ENCODE results near the gene COL19A1. TPM values are rescaled to one million over a fixed set of nuclear protein-coding genes. Genes with fewer than 3 reads are reported as not detected.

Gene COL19A1
- total RNA-seq, 2 donors from 2014 or later, result 1.4 to 1.5 TPM

DNA sequence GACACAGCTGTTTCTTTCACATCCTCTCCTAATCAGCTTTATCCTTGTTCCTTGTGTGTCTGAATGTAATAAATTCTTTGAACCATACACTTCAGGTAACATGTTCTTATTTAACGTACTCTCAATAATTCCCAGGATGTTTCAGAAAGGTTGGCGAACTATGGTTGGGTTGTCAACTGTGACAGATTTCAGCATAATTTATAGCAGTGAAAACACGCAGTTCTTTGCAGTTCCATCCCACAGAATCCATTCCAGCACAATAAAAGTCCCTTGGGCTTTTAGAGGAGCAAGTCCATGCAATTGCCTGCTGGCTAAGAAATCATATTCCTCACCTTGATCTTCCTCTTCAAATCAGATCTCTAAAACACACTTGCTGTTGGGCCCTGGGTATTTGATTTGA, 317.2 kb downstream of the COL19A1 start:
- no peak for DNase-seq
- no peaks in the 10 kb centered on the region for H3K4me1 ChIP-seq (ENCODE audit: control insufficient read depth, insufficient read depth, low read length)
- no peak overlapping the region for H3K9ac ChIP-seq (ENCODE audit: extremely low read depth, low read length, poor library complexity, severe bottlenecking)
- TF ChIP-seq, protein P1, sequence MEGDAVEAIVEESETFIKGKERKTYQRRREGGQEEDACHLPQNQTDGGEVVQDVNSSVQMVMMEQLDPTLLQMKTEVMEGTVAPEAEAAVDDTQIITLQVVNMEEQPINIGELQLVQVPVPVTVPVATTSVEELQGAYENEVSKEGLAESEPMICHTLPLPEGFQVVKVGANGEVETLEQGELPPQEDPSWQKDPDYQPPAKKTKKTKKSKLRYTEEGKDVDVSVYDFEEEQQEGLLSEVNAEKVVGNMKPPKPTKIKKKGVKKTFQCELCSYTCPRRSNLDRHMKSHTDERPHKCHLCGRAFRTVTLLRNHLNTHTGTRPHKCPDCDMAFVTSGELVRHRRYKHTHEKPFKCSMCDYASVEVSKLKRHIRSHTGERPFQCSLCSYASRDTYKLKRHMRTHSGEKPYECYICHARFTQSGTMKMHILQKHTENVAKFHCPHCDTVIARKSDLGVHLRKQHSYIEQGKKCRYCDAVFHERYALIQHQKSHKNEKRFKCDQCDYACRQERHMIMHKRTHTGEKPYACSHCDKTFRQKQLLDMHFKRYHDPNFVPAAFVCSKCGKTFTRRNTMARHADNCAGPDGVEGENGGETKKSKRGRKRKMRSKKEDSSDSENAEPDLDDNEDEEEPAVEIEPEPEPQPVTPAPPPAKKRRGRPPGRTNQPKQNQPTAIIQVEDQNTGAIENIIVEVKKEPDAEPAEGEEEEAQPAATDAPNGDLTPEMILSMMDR (conservative IDR thresholded peaks at IDR 0.05), result no peak
- H3K36me3 Mint-ChIP-seq (ENCODE audit: low read depth), result no peaks in the 10 kb centered on the region
- H3K4me3 ChIP-seq (ENCODE audit: low read length), result no peak overlapping the region
- no peak overlapping the region for H3K4me3 Mint-ChIP-seq
- H3K36me3 ChIP-seq (ENCODE audit: control insufficient read depth, insufficient read depth, low read length), result no peaks in the 10 kb centered on the region
- peaks cover 11% of the 10 kb centered on the region for H3K27me3 ChIP-seq (ENCODE audit: control insufficient read depth, insufficient read depth, low read length, poor library complexity, severe bottlenecking)
- H3K27me3 Mint-ChIP-seq (ENCODE audit: insufficient read depth), result no peaks in the 10 kb centered on the region
- 85 to 96% methylated on average over 3 of the region's 3 CpGs for WGBS, 2 experiments (ENCODE audit: insufficient coverage in 1 of 2, insufficient read length in 1 of 2)
- H3K27ac Mint-ChIP-seq, result no peak overlapping the region
- peaks cover 9% of the 10 kb centered on the region for H3K9me3 Mint-ChIP-seq
- no peak overlapping the region for H3K27ac ChIP-seq (ENCODE audit: low read depth, low read length)
- no peaks in the 10 kb centered on the region for H3K4me1 Mint-ChIP-seq
- no peaks in the 10 kb centered on the region for H3K9me3 ChIP-seq (ENCODE audit: control insufficient read depth, low read length)

DNA sequence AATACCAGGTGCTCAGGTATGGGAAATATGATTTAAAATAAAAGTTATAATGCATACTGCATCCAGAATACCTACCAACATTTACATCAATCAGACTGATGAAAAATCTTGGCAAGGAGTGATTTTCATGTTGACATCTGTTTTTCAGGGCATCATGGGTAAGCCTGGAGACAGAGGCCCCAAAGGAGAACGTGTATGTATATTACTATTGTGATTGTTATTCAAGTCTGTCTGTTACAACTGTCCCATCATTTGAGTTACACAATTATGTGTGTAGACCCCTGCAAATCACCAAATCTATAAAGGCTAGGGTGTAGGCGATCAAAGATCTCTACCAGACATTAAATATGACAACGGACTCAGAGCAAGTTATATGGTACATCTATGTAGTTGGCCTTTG, 318.4 kb downstream of the COL19A1 start:
- no peaks in the 10 kb centered on the region for H3K36me3 Mint-ChIP-seq (ENCODE audit: low read depth)
- H3K4me1 ChIP-seq (ENCODE audit: control insufficient read depth, insufficient read depth, low read length), result no peaks in the 10 kb centered on the region
- no peaks in the 10 kb centered on the region for H3K9me3 ChIP-seq (ENCODE audit: control insufficient read depth, low read length)
- H3K9ac ChIP-seq (ENCODE audit: extremely low read depth, low read length, poor library complexity, severe bottlenecking), result no peak overlapping the region
- H3K27me3 ChIP-seq (ENCODE audit: control insufficient read depth, insufficient read depth, low read length, poor library complexity, severe bottlenecking), result peaks cover 11% of the 10 kb centered on the region
- no peak for DNase-seq
- no peak overlapping the region for H3K27ac ChIP-seq (ENCODE audit: low read depth, low read length)
- WGBS, 2 experiments (ENCODE audit: insufficient coverage in 1 of 2, insufficient read length in 1 of 2), result 94% methylated on average over 3 of the region's 3 CpGs; no CpG with 5 or more reads in 1 of the 2 experiments
- no peaks in the 10 kb centered on the region for H3K36me3 ChIP-seq (ENCODE audit: control insufficient read depth, insufficient read depth, low read length)
- H3K27me3 Mint-ChIP-seq (ENCODE audit: insufficient read depth), result no peaks in the 10 kb centered on the region
- TF ChIP-seq, protein P1 (conservative IDR thresholded peaks at IDR 0.05), result no peak
- no peak overlapping the region for H3K4me3 ChIP-seq (ENCODE audit: low read length)
- no peak overlapping the region for H3K27ac Mint-ChIP-seq
- H3K9me3 Mint-ChIP-seq, result peaks cover 1% of the 10 kb centered on the region
- H3K4me3 Mint-ChIP-seq, result no peak overlapping the region
- H3K4me1 Mint-ChIP-seq, result no peaks in the 10 kb centered on the region

DNA sequence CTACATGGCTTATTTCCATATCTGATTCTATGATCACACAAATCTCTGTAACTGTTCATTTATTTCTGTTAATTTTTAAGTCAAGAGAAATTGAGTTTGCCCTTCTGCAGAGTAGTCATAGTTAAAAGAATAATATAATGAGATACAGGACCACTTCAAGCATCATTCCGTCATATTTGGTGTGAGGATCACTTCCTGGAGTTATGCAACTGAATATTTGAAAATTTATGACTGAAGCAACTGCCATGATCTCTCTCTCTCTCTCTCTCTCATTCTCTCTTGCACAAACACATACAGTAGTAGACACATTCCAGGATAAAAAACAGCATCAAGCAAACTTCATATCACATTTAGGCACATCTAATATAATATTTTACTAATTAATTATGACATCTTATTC, 320.1 kb downstream of the COL19A1 start:
- Histone ChIP-seq H3K27ac (ENCODE audit: low read depth, low read length) (no peak overlapping the region), H3K27me3 (ENCODE audit: control insufficient read depth, insufficient read depth, low read length, poor library complexity, severe bottlenecking) (peaks cover 11% of the 10 kb centered on the region), H3K4me1 (ENCODE audit: control insufficient read depth, insufficient read depth, low read length) (no peaks in the 10 kb centered on the region), H3K4me3 (ENCODE audit: low read length) (no peak overlapping the region), H3K36me3 (ENCODE audit: control insufficient read depth, insufficient read depth, low read length) (no peaks in the 10 kb centered on the region), H3K9me3 (ENCODE audit: control insufficient read depth, low read length) (no peaks in the 10 kb centered on the region), H3K9ac (ENCODE audit: extremely low read depth, low read length, poor library complexity, severe bottlenecking) (no peak overlapping the region)
- H3K27ac Mint-ChIP-seq, result no peak overlapping the region
- no peaks in the 10 kb centered on the region for H3K9me3 Mint-ChIP-seq
- 100% methylated on average over 1 of the region's 1 CpG; no CpG with 5 or more reads in 1 of the 2 experiments for WGBS, 2 experiments (ENCODE audit: insufficient coverage in 1 of 2, insufficient read length in 1 of 2)
- H3K4me1 Mint-ChIP-seq, result no peaks in the 10 kb centered on the region
- H3K27me3 Mint-ChIP-seq (ENCODE audit: insufficient read depth), result no peaks in the 10 kb centered on the region
- no peak overlapping the region for H3K4me3 Mint-ChIP-seq
- no peak for DNase-seq
- TF ChIP-seq, protein P1 (conservative IDR thresholded peaks at IDR 0.05), result no peak
- no peaks in the 10 kb centered on the region for H3K36me3 Mint-ChIP-seq (ENCODE audit: low read depth)
